Astrocyte of the hippocampus (primary cell): Measurements from ENCODE around the gene HNRNPUL1.
"Not testable (repeated sequence)": the region's sequence is repeated elsewhere in the genome, so short reads cannot be mapped to it uniquely, and the experiment has no call there.

Experiments used
- DNase-seq: peaks from one replicate; pipeline ENCODE4 v3.0.0; 2011; ENCODE audit warnings: low read depth, low spot score

Gene HNRNPUL1

DNA sequence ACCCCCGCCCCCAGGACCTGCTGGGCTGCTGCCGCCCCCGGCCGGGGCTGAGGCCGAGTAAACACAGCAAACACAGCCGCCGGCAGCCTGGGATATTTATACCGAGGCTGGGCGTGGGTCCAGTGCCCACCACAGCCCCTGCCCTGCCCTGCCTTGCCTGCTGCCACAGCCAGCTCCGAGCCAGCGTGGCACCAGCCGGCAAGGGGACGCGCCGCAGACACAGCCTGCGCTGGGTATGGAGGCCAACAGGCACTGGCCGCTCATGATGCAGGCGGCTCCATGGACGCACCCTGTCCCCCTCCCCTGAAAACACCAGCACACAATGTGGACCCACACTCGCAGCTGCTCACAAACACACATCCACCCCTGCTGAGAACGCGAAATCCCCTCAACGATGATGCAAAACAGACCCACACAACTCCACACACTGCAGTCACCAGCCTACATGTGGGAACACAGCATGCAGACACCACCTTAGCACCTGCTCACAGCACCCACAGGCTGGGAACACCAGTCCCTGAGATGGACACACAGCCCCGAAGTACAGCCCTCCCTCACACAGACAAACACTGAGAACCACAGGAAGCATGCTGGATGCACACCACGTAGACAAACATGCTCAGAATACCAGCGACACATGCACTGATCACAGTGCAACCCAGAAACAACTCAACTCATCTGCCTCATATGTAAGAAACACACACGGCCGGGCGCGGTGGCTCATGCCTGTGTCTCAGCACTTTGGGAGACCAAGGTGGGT is 62.0 kb downstream of the HNRNPUL1 start:
- DNase-seq, result peak; percentile 80

DNA sequence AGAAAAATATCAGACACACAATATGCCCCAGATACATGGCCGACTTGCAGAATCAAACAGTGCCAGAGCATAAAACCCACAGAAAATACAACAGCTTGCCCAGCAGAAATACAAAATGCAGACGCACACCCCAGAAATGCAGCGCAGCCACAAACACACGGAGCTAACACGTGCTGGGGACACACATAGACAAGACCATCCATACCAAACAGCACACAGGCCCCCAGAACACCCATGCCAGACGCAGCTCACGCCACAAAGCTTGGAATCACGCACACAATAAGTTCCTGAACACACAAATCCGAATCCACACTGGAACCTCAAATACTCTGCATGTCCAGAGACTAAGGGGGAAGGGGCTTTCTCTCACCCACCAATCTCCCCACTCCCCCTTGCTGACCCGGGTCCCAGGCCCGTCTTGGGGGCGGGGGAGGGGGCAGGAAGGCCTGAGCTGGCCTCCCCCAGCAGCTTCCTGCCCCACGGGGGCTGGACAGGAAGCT is 63.0 kb downstream of the HNRNPUL1 start:
- peak; percentile 26 for DNase-seq

DNA sequence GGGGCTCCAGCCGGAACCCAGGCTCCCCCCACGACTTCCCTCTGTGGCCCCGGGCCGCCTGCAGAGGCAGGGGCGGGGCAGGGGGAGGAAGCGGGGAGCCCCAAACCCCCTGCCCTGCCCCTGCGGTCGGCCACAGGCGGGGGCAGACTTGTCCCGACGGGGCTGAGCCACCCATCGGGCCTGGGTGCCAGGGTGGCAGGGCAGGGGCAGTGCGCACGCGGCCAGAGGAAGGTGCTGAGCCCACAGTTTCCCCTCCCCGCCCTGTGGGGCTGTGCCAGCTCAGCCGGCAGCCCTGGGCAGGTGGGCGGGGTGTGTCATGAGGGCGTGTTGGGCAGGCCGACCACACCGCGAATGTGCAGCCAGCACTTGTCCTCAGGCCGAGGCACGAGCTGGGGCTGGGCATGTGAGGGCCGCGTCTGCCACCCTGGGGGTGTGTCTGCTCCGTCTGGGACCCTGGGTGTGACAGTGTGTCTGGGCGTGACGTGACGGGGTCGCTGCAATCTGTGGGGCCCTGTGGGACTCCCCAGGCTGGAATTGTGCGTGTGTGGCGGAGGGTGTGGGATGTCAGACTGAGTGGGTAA is 63.5 kb downstream of the HNRNPUL1 start:
- peak; percentile 72 for DNase-seq

- DNase-seq, result no peak
Observed at GRCh38 chr19:41328157-41328841, 64.1 kb downstream of the HNRNPUL1 start.

GRCh38 chr19:41328842-41329225 is 64.7 kb downstream of the HNRNPUL1 start:
- DNase-seq, result no peak

- DNase-seq, result no peak
Observed at GRCh38 chr19:41330481-41330880, 66.3 kb downstream of the HNRNPUL1 start.

GRCh38 chr19:41330946-41331678 is 66.9 kb downstream of the HNRNPUL1 start:
- DNase-seq, result no peak

DNA sequence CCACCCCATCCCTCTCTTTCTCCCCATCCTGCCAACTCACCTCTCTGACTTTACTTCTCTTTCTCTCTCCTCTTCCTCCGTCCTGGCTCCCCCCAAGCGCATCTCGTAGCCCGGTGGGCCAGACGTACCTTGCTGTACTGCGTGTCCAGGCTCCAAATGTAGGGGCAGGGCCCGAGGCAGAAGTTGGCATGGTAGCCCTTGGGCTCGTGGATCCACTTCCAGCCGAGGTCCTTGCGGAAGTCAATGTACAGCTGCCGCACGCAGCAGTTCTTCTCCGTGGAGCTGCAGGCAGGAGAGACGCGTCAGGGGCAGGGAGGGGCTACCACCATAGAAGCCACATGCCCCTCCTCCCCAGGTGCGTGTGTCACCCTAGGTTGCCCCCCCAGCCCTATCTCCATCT is 67.8 kb downstream of the HNRNPUL1 start:
- no peak for DNase-seq

DNA sequence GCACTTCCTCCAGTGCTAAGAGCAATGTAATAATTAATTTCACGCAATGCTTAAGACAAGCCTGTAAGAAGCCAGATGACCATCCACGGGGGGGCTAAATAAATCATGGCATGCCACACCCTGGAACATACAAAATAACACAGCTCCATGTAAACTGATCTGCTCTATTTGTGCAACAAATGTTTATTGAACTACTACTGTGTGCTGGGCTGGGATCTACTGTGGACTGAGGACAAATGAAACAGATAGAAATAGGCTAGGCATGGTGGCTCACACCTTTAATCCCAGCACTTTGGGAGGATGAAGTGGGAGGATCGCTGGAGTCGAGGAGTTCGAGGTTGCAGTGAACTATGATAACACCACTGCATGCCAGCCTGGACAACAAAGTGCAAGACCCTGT is 68.3 kb downstream of the HNRNPUL1 start:
- DNase-seq, result no peak

DNA sequence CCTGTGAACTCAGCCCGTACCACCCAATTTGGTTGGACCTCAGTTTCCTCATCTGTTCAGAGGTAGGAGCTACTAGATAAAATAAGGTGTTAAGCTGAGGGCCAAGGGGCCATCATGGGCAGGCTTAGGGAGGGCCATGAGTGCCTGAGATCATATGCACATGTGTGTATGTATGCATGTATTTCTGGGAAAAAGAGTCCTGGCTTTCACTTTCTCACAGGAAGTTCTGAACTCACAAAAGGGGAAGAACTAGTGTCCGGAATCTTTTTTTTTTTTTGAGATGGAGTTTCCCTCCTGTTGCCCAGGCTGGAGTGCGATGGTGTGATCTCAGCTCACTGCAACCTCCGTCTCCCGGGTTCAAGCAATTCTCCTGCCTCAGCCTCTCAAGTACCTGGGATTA is 70.6 kb downstream of the HNRNPUL1 start:
- DNase-seq, result no peak

- no peak for DNase-seq
Observed at GRCh38 chr19:41335467-41335866, 71.3 kb downstream of the HNRNPUL1 start.

DNA sequence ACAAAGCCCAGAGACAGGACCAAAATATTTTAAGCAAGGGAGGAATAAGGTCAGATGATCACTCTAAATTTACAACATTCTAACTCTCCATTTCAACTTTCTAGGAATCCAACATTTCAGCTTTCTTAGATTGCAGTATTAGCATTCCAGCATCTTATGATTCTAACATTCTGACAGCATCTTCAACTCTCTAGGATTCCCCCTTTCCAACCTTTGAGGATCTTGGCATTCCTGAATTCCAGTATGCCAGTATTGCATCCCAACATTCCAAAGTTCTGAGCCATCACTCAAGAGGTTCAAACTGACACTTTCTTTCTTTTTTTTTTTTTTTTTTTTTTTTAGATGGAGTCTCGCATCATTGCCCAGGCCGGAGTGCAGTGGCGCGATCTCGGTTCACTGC is 75.8 kb downstream of the HNRNPUL1 start:
- DNase-seq, result peak; percentile 53

DNA sequence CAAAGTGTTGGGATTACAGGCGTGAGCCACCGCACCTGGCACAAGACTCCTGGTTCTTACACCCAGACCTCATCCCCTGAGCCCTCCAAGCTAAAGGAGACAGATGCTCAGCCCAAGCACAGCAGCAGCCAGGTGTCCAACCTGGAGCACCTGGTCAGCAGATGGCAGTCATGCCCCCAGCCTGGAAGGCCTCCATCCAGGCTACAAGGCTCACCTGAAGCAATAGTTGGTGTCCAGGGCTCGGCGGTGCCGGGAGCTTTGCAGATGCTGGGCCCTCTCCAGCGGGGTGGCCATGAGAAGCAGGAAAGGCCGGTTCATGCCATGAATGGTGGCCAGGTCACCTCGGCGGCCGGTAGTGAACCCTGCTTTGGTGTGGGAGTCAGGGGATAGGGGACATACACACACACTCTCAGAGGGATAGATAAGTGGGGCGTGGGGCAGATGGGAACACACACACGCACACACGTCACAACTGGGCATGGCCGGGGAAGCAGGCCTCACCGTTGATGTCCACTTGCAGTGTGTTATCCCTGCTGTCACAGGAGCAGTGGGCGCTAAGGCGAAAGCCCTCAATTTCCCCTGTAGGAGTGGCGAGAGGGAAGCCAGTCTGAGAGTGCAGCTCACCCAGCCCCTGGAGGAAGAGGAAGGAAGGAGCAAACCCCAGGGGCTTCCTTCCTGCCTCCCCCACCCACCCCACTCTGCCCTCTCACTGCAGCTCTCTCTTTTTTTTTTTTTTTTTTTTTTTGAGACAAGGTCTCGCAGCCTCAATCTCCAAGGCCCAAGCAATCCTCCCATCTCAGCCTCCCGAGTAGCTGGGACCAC is 77.7 kb downstream of the HNRNPUL1 start:
- DNase-seq, result no peak

GRCh38 chr19:41344162-41344561 is 80.0 kb downstream of the HNRNPUL1 start:
- DNase-seq, result no peak

DNA sequence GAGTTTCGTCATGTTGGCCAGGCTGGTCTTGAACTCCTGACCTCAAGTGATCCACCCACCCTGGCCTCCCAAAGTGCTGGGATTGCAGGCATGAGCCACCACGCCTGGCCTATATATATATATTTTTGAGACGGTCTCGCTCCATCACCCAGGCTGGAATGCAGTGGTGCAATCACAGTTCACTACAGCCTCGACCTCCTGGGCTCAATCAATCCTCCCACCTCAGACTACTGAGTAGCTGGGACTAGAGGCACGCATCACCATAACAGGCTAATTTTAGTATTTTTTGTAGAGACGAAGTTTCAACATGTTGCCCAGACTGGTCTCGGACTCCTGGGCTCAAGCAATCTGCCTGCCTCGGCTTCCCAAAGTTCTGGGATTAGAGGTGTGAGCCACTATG is 82.7 kb downstream of the HNRNPUL1 start:
- DNase-seq, result not testable (repeated sequence)

GRCh38 chr19:41350735-41351338 is 86.7 kb downstream of the HNRNPUL1 start:
- DNase-seq, result no peak

DNA sequence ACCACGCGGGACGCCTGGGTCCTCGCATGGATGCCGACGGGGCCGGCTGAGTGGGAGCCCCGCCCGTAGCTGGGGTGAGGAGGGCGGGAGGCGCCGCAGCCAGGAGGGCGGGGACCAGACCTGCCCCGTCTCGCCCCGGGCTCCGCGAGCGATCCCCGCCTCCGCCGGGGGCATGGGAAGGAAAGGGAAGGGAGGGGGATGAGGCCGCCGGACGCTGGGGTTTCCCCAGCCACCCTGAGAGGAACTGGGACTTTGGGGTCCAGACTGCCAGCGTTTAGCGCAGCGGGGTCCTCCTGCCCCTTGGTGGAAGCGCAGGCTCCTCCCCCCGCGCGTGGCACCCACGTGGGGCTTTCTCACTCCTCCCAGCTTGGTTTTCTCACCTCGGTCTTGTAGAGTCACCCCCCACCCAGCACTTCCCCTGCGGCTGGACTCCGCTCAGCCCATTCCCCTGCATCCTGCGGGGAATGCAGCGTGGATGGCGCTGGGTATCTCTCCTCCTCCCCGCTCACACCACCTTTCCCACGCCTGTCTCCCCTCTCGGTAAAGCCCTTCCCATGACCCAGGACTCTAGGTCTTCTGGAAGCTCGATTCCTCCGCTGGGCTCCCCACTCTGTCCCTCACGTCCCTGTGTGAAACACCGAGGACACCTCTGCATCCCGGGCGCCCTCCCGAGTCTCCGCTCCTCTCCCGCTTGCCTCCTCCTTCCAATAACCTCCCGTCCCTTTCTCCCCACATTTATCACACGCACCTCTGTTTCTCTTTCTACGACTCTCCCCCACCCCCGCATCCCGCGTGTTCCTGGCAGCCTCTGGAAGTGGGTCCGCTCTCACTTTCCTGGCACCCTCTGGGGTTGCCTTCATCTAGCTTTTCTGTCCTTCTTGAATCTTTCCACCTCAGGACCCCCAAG is 87.4 kb downstream of the HNRNPUL1 start:
- DNase-seq, result peak; percentile 68

DNA sequence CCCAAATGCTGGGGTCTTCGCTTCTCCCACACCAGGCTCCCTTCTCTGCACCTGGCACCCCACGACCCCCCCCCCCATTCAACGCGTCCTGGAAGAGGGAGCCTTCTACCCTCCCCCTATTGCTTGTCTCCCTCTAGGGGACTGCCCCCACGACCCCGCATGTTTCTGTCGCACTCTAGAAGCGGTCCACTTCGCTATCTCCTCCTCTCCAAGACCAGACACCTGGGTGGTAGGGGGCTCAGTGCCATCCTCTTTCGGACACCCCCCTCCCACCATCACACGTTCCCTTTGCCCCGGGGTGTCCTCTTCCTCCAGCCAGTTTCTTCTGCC is 88.1 kb downstream of the HNRNPUL1 start:
- no peak for DNase-seq

DNA sequence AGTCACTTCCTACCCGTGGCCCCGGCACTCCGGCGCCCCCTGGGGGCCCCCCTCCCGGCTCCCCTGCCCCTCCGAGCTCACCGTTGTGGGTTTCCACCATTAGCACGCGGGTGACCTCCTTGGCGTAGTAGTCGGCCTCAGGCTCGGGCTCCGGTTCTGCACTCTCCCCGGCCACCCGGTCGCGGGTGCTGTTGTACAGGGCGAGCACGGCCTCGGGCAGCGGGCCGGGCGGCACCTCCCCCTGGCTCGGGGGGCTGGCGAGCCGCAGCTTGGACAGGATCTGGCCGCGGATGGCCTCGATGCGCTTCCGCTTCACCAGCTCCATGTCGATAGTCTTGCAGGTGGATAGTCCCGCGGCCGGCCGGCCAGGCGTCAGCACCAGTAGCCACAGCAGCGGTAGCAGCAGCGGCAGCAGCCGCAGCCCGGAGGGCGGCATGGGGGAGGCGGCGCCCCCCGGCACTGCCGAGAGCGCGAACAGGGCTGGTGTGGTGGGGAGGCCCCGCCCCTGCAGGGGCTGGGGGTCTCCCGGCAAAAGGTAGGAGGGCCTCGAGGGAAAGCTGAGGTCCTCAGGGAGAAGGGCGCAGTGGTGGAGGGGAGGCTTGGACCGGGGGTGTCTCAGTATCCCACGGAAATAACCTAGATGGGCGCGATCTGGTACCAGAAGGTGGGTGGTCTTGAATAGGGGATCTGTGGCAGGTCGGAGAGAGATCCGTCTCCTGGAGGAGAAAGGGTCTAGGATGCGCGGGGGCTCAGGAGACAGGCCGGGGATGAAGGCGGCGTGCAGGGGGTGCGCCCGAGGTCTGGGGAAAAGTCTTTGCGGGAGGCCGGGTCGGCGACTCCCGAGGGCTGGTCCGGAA is 88.7 kb downstream of the HNRNPUL1 start:
- DNase-seq, result peak; percentile 70
